Lower leg skin (tissue), 4 donors: Measurements from ENCODE around the gene FARS2. TPM values are rescaled to one million over a fixed set of nuclear protein-coding genes. Genes with fewer than 3 reads are reported as not detected.

Experiments
- DNase-seq, 2 donors: peaks; one replicate each; pipeline ENCODE4 v3.0.0-alpha.2; 2019; ENCODE audit warnings: low spot score in 2 of 2
- H3K4me3 ChIP-seq: fragments of 200-600 bp; sonication (generic); 2 replicates; pipeline ENCODE4 v1.5.1; 2017; ENCODE audit warnings: mild to moderate bottlenecking, low read depth; ENCODE audit not compliant: poor library complexity, severe bottlenecking
- CTCF ChIP-seq, 3 donors: fragments of 450-650 bp; IDR thresholded peaks; one replicate each; pipeline ENCODE4 v1.5.1; 2016; ENCODE audit warnings: antibody characterized with exemption in 3 of 3, mild to moderate bottlenecking in 3 of 3, moderate library complexity in 2 of 3
- POLR2A ChIP-seq, 2 donors: fragments of 450-650 bp; IDR thresholded peaks; one replicate each; pipeline ENCODE4 v1.6.1; 2016 to 2017; ENCODE audit warnings: antibody characterized with exemption in 2 of 2, mild to moderate bottlenecking in 1 of 2, moderate library complexity in 1 of 2
- WGBS, 2 donors: methylation state at CpG; one replicate each; pipeline ENCODE4 v1.1.5; 2018; 5-methylcytosine and 5-hydroxymethylcytosine counted together
- intact Hi-C: fragments of 100-400 bp; cut with DNase I; formaldehyde crosslinking; loops from one replicate; pipeline ENCODE4 v1.15.0; 2023; ENCODE audit warnings: low total_unique reads
- total RNA-seq, 4 donors: library from RNA; depleted of rRNA; stranded (reverse); fragments of >200 nt; gene quantifications; one replicate each; pipeline ENCODE4 v1.1.0, GENCODE V29; 2016

FARS2 gene
- total RNA-seq, 4 donors from 2014 or later: 7.0 to 14.7 (median 11.1) TPM

- intact Hi-C loops: no loop called here
Observed at GRCh38 chr6:5302995-5303622, 41.8 kb downstream of the FARS2 start.

GRCh38 chr6:5303682-5304081 is 42.4 kb downstream of the FARS2 start:
- 80 to 88% methylated on average over 8 of the region's 8 CpGs for WGBS, 2 donors
- intact Hi-C loops: no loop called here

More at GRCh38 chr6:5302995-5303622, 41.8 kb downstream of the FARS2 start:
- no peak overlapping the region for H3K4me3 ChIP-seq
- no peak for TF ChIP-seq POLR2A (IDR thresholded peaks at IDR 0.05)
- peak in 1 of 3 donors; percentile 20 for TF ChIP-seq CTCF (IDR thresholded peaks at IDR 0.05)
- peak in 1 of 2 donors; percentile 34 for DNase-seq
- 50 to 51% methylated on average over 10 of the region's 10 CpGs for WGBS, 2 donors

GRCh38 chr6:5305968-5306626 is 44.8 kb downstream of the FARS2 start:
- no peak for DNase-seq
- H3K4me3 ChIP-seq: no peak overlapping the region
- no peak for TF ChIP-seq POLR2A (IDR thresholded peaks at IDR 0.05)
- TF ChIP-seq CTCF (IDR thresholded peaks at IDR 0.05): no peak
- intact Hi-C loops: no loop called here
- 74 to 78% methylated on average over 5 of the region's 5 CpGs for WGBS, 2 donors

More at GRCh38 chr6:5303682-5304081, 42.4 kb downstream of the FARS2 start:
- no peak for DNase-seq
- no peak overlapping the region for H3K4me3 ChIP-seq
- TF ChIP-seq CTCF (IDR thresholded peaks at IDR 0.05) (no peak), POLR2A (IDR thresholded peaks at IDR 0.05) (no peak)

GRCh38 chr6:5307058-5307457 is 45.7 kb downstream of the FARS2 start:
- TF ChIP-seq POLR2A (IDR thresholded peaks at IDR 0.05) (no peak), CTCF (IDR thresholded peaks at IDR 0.05) (no peak)
- intact Hi-C loops: no loop called here
- DNase-seq: no peak
- no peak overlapping the region for H3K4me3 ChIP-seq

GRCh38 chr6:5308066-5308465 is 46.8 kb downstream of the FARS2 start:
- TF ChIP-seq CTCF (IDR thresholded peaks at IDR 0.05): no peak
- no peak overlapping the region for H3K4me3 ChIP-seq
- intact Hi-C loops: no loop called here
- WGBS, 2 donors: 66 to 73% methylated on average over 4 of the region's 4 CpGs
- DNase-seq: no peak
